Stimulated activated CD8-positive, alpha-beta memory T cell treated with anti-CD3 and anti-CD28 coated beads, Interleukin-4, amount 100 ng/mL, for 4 hours (primary cell): ENCODE data around the gene KCNC1.

Source experiments
- DNase-seq, 2 donors: peaks; one replicate each; pipeline ENCODE4 v3.0.0-alpha.2; 2020; ENCODE audit warnings: low read depth in 2 of 2, low spot score in 1 of 2

The KCNC1 gene

DNA sequence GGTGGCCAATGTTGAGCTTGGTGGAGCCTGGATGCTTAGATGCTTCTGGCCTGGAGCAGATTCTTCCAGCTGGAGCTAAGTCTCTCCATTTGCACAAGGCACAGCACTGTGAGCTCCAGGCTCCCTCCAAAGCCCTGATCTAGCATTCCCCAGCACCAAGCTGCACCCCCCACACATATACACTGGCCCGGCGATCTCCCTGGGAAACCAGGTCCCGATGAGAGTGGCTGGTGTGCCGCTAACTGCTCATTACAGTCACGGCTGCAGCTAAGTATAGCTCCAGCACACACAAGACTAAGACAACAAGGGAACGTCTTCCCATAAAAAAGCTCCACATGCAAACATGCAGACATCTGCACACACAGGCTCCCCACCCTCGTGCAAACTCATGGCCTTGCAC, 17.6 kb downstream of the KCNC1 start:
- DNase-seq = no peak

DNA sequence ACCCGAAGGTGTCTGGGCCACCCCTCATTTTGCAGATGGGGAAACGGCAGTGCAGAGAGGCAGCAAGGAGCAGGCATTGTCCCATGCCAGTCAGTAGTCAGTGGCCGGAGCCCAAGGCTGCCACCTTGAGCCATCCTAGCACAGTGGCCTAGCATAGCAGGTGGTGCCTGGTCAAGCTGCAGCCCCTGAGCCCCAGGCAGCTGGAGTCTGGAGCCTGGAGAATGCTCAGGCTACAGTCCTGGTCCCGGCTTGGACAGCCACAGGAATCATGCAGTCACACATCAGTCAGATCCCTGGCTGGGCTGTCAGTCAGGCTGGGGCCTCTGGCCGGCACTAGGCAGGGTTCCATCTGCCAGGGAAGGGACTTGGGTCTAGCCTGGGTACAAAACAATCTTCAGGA, 18.6 kb downstream of the KCNC1 start:
- no peak for DNase-seq

GRCh38 chr11:17753641-17754040, 19.1 kb downstream of the KCNC1 start:
- DNase-seq = no peak

- DNase-seq = no peak
Observed at GRCh38 chr11:17755891-17756290, 21.3 kb downstream of the KCNC1 start.

DNA sequence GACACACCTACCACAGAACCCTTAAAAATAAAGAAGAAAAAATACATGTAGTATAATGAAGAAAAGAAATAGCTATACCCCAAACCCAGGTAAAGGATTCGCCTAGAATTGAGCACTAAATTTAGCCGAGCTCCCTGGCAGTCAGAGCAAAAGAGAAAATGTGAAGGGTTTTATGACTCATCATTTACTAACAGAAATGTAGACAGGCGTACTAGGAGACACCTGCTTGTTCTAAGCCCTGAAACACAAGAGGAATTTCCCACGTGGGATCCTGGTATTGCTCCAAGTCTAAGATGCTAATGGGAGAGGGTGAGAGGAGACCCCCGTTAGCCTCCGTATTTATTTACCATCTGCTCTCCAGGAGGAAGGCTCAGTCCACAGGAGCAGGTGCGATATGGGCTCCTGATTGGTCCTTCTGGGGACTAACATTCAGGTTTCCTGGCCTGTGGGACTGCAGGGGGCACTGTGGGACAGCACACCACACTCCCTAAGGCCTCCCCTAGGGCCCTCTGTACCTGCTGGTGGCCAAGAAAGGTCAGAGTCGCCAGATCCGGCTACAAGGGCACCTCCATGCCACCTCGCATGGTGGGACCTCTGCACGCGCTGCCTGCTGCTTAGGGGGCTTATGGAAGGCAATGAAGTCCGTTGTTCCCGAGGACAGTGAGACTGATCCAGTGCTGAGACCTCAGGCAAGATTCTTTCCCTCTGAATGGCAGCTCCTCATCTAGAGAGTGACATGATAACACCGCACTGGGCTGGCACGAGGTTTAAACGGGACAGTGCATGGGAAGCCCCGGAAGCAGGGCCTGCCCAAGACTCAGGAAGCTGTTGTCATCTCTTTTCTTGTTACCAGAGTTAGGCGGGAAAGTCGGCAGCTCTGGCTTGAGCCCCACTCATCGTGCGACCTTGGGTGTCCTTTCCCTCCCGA, 25.8 kb downstream of the KCNC1 start:
- no peak for DNase-seq

GRCh38 chr11:17762309-17762974, 27.9 kb downstream of the KCNC1 start:
- no peak for DNase-seq

GRCh38 chr11:17763244-17763643, 28.7 kb downstream of the KCNC1 start:
- DNase-seq = no peak

DNA sequence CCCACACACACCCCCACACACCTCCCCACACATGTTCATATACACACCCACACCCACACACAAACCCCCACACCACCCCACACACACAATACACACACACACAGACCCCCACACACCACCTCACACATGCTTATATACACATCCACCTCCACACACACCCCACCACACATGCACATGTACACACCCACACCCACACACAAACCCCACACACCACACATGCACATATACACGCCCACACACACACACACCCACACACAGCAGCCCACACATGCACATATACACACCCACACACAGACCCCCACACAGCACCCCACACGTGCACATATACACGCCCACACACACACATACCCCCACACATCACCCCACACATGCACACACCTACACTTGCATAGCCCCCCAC, 29.1 kb downstream of the KCNC1 start:
- DNase-seq = no peak

- DNase-seq = no peak
Observed at GRCh38 chr11:17764446-17765218, 30.1 kb downstream of the KCNC1 start.

GRCh38 chr11:17765356-17766072, 30.9 kb downstream of the KCNC1 start:
- DNase-seq = no peak

DNA sequence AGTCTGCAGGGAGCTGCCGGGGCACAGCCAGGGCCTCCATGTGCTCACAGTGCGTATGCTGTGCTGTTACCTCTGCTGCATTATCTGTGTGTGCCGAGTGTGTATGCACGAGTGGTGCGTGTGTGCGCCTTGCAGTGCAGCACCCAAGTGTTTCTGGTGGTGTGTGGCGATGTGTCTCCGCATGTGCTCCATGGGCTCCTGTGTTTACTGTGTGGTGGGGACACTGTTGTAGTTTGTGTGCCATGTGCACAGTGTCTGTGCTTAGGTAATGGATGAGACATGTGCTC, 31.4 kb downstream of the KCNC1 start:
- DNase-seq = no peak

GRCh38 chr11:17766590-17766989, 32.0 kb downstream of the KCNC1 start:
- DNase-seq = no peak

GRCh38 chr11:17767301-17767885, 32.8 kb downstream of the KCNC1 start:
- DNase-seq = no peak

- DNase-seq = no peak
Observed at GRCh38 chr11:17767914-17768313, 33.3 kb downstream of the KCNC1 start.

- no peak for DNase-seq
Observed at GRCh38 chr11:17768547-17768946, 34.0 kb downstream of the KCNC1 start.

GRCh38 chr11:17769218-17769617, 34.6 kb downstream of the KCNC1 start:
- DNase-seq = no peak

DNA sequence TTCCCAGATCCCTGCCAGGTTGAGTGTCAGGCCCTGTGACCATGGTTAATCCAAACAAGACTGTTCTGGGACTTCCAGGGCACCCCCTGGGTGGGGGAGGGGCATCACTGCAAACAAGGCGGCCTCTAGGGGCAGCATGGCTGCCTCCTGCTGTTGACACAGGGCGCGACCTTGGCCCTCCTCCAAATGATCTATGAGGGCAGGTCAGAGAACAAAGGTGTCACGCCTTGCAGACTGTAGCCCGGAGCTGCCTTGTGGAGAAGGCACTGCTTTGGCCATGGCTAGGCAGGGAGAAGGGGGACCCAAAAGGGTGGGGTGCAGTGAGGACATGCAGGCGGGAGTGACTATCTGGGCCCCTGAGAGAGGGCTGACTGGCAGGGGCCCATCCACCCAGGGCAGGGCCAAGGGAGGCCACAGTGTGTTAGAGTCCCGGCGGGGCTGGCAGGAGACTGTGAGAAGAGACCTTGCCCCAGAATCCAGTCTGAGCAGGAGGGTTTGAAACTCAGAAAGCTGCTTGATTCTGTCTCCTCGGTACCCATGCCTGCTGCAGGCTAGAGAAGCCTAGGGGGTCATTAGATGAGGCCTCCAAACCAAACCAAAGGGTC, 35.6 kb downstream of the KCNC1 start:
- DNase-seq = no peak

DNA sequence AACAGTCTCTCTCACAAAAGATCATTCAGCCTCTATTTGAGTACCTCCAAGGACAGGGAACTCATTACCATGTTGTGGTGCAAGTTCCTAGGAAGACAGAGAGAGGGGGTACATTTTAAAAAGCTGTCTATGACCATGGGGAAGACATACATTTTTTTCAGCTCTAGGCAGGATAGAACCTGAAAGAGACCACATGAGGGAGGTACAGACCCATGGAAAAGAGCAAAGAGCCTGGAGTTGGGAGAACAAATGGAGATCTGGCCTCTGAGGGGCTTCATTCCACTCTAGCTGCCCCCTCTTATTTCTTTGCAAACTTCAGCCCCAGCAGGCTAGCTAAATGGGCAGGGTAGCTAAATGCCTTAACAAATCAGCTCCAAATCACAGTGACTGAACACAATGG, 36.3 kb downstream of the KCNC1 start:
- DNase-seq = no peak

DNA sequence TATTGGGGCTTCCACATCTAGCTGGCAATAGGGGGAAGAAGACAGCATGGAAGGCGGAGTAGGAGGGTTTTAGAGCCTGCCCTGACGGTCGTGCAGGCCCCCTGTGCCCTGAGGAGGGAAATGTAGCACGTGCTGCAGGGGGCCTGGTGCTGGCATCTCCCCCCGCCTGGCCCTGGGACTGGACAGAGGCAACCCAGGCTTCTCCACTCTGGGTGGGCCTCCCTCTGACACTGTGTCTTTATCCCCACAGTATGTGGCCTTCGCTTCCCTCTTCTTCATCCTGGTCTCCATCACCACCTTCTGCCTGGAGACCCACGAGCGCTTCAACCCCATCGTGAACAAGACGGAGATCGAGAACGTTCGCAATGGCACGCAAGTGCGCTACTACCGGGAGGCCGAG, 36.8 kb downstream of the KCNC1 start:
- DNase-seq = no peak

- no peak for DNase-seq
Observed at GRCh38 chr11:17771841-17772401, 37.3 kb downstream of the KCNC1 start.
